Ovary (tissue), 9 donors: ENCODE results near the gene HIVEP3. TPM values are rescaled to one million over a fixed set of nuclear protein-coding genes. Genes with fewer than 3 reads are reported as not detected.

Experiments
- DNase-seq, 5 donors: peaks; one replicate each; pipeline ENCODE4 v3.0.0-alpha.2; 2019 to 2020
- H3K27ac ChIP-seq, 2 donors: fragments of 200-600 bp; one replicate each; pipeline versions ENCODE4 v1.5.1 to v1.8.0; 2019 to 2022
- H3K27me3 ChIP-seq: fragments of 200-600 bp; one replicate; pipeline ENCODE4 v1.8.0; 2022
- H3K36me3 ChIP-seq: fragments of 200-600 bp; sonication (generic); one replicate; pipeline ENCODE4 v1.5.1; 2019
- H3K4me1 ChIP-seq: one replicate; pipeline ENCODE4 v1.8.1; 2013; ENCODE audit warnings: mild to moderate bottlenecking, moderate library complexity; ENCODE audit not compliant: insufficient read depth
- H3K4me3 ChIP-seq: fragments of 200-600 bp; sonication (generic); one replicate; pipeline ENCODE4 v1.5.1; 2017
- H3K9me3 ChIP-seq, 2 donors: fragments of 200-600 bp in 1 of 2; sonication (generic) in 1 of 2; one replicate each; pipeline versions ENCODE4 v1.5.1 to v1.8.1; 2013 to 2019; ENCODE audit warnings: mild to moderate bottlenecking in 1 of 2, moderate library complexity in 1 of 2
- EP300 ChIP-seq: sonication (generic); formaldehyde crosslinking; IDR thresholded peaks from one replicate; pipeline ENCODE4 v1.6.1; 2017; ENCODE audit warnings: antibody characterized with exemption
- POLR2A ChIP-seq: fragments of 450-650 bp; IDR thresholded peaks from one replicate; pipeline ENCODE4 v1.6.1; 2017; ENCODE audit warnings: antibody characterized with exemption, mild to moderate bottlenecking, moderate library complexity
- WGBS, 3 donors: extraction: QIAGEN DNeasy Blood & Tissue Kit in 1 of 3; methylation state at CpG; one replicate each; pipeline versions ENCODE4 v1.1.5 to v1.1.7; 2013 to 2017; 5-methylcytosine and 5-hydroxymethylcytosine counted together
- intact Hi-C, 4 donors: fragments of 100-400 bp; cut with DNase I; formaldehyde crosslinking; loops; one replicate each; pipeline versions ENCODE4 v1.11.0 to v1.15.1; 2022 to 2023
- polyA plus RNA-seq, 2 donors: library from polyadenylated mRNA; stranded (reverse); fragments of 200-250 nt in 1 of 2; fragments of 350-450 nt in 1 of 2; fragmentation: Illumina TruSeq in 1 of 2; extraction: RNeasy Lipid Tissue Mini Kit (QIAGEN cat#74804) in 1 of 2; gene quantifications; one replicate each; pipeline ENCODE4 v1.2.3, GENCODE V29; 2013 to 2014
- total RNA-seq, 7 donors: library from RNA; depleted of rRNA in 2 of 7; stranded (reverse); fragments of >200 nt in 2 of 7; fragmentation: NEBNext Ultra II Directional in 3 of 7; extraction: Animal tissue kit (Norgen Biotek cat#: 25700) in 3 of 7; gene quantifications; one replicate each; pipeline versions ENCODE4 v1.1.0 to v1.2.4, GENCODE V29; 2016 to 2023
- TF ChIP-seq, protein P1 (sequence below), 3 donors: fragments of 450-650 bp in 2 of 3; fragments of 200-600 bp in 1 of 3; IDR thresholded peaks; one replicate each; pipeline versions ENCODE4 v1.5.1 to v1.8.0; 2016 to 2022; ENCODE audit warnings: antibody characterized with exemption in 3 of 3, mild to moderate bottlenecking in 1 of 3
- donor health status: DM: no; HTN: no; CAD: no; lungs with moderate emphysema.
- donor health status: DM: no; HTN: no; CAD: no.
- donor health status: Bipolar disorder and iron deficiency.
- donor health status: DM: yes; HTN: yes; CAD: no.
- donor health status: DM: no; HTN: no; CAD: no.
- donor health status: DM: yes; HTN: yes; CAD: no.

Gene HIVEP3
- total and polyA plus RNA-seq, 9 donors, result 3.0 to 7.5 (median 5.2) TPM

DNA sequence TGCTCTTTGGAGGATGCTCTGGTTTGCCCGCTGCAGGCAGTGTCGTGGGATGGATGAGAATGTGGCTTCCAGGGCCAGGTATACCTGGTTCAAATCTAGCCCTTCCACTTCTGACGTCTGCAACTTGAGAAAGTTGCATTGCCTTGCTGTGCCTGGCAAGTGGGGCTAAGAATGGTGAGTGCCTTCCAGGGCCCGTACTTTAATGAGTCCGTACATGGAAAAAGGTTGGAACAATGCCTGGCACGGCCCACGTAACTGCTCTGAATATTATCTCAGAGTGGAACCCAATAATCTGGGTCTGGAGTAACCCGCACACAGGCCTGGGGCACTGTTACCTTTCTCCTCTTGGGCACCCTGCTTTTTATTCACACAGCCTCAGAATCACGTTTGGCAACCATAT, 287.6 kb downstream of the HIVEP3 start:
- no peaks in the 10 kb centered on the region for H3K36me3 ChIP-seq
- WGBS, 3 donors, result 73 to 76% (median 75%) methylated on average over 9 of the region's 9 CpGs
- DNase-seq, result no peak
- TF ChIP-seq, protein P1, sequence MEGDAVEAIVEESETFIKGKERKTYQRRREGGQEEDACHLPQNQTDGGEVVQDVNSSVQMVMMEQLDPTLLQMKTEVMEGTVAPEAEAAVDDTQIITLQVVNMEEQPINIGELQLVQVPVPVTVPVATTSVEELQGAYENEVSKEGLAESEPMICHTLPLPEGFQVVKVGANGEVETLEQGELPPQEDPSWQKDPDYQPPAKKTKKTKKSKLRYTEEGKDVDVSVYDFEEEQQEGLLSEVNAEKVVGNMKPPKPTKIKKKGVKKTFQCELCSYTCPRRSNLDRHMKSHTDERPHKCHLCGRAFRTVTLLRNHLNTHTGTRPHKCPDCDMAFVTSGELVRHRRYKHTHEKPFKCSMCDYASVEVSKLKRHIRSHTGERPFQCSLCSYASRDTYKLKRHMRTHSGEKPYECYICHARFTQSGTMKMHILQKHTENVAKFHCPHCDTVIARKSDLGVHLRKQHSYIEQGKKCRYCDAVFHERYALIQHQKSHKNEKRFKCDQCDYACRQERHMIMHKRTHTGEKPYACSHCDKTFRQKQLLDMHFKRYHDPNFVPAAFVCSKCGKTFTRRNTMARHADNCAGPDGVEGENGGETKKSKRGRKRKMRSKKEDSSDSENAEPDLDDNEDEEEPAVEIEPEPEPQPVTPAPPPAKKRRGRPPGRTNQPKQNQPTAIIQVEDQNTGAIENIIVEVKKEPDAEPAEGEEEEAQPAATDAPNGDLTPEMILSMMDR (IDR thresholded peaks at IDR 0.05), result no peak
- TF ChIP-seq POLR2A, result no peak
- no peak for TF ChIP-seq EP300
- no peak overlapping the region for H3K27ac ChIP-seq
- no peaks in the 10 kb centered on the region for H3K9me3 ChIP-seq
- intact Hi-C loops, result no loop called here
- H3K4me1 ChIP-seq, result no peaks in the 10 kb centered on the region
- H3K4me3 ChIP-seq, result no peak overlapping the region
- no peaks in the 10 kb centered on the region for H3K27me3 ChIP-seq

DNA sequence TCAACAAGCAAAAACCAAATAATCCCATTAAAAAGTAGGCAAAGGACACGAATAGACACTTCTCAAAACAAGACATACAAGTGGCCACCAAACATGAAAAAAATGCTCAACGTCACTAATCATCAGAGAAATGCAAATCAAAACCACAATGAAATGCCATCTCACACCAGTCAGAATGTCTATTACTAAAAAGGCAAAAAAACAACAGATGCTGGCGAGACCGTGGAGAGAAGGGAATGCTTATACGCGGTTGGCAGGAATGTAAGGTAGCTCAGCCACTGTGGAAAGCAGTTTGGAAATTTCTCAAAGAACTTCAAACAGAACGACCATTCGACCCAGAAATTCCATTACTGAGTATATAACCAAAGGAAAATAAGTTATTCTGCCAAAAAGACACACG, 289.2 kb downstream of the HIVEP3 start:
- no peaks in the 10 kb centered on the region for H3K36me3 ChIP-seq
- H3K4me3 ChIP-seq, result no peak overlapping the region
- 82 to 87% (median 84%) methylated on average over 9 of the region's 9 CpGs for WGBS, 3 donors
- intact Hi-C loops, result no loop called here
- TF ChIP-seq, protein P1 (IDR thresholded peaks at IDR 0.05), result no peak
- TF ChIP-seq POLR2A, result no peak
- TF ChIP-seq EP300, result no peak
- DNase-seq, result no peak
- no peak overlapping the region for H3K27ac ChIP-seq
- H3K27me3 ChIP-seq, result no peaks in the 10 kb centered on the region
- no peaks in the 10 kb centered on the region for H3K9me3 ChIP-seq
- H3K4me1 ChIP-seq, result no peaks in the 10 kb centered on the region

GRCh38 chr1:41629141-41629540, 289.6 kb downstream of the HIVEP3 start:
- WGBS, 3 donors, result 85 to 92% (median 92%) methylated on average over 3 of the region's 3 CpGs
- no peaks in the 10 kb centered on the region for H3K9me3 ChIP-seq
- no peaks in the 10 kb centered on the region for H3K27me3 ChIP-seq
- H3K4me3 ChIP-seq, result no peak overlapping the region
- H3K4me1 ChIP-seq, result no peaks in the 10 kb centered on the region
- H3K27ac ChIP-seq, result no peak overlapping the region
- no peak for TF ChIP-seq EP300
- TF ChIP-seq POLR2A, result no peak
- TF ChIP-seq, protein P1 (IDR thresholded peaks at IDR 0.05), result no peak
- intact Hi-C loops, result no loop called here
- no peaks in the 10 kb centered on the region for H3K36me3 ChIP-seq
- no peak for DNase-seq

- intact Hi-C loops, result no loop called here
- H3K27me3 ChIP-seq, result no peaks in the 10 kb centered on the region
- H3K4me1 ChIP-seq, result no peaks in the 10 kb centered on the region
These were observed 291.0 kb downstream of the HIVEP3 start for GRCh38 chr1:41627491-41628280.

More at GRCh38 chr1:41627491-41628280, 291.0 kb downstream of the HIVEP3 start:
- Histone ChIP-seq H3K4me3 (no peak overlapping the region), H3K27ac (no peak overlapping the region), H3K36me3 (no peaks in the 10 kb centered on the region), H3K9me3 (no peaks in the 10 kb centered on the region)
- DNase-seq, result no peak
- WGBS, 3 donors, result 73 to 95% (median 90%) methylated on average over 5 of the region's 5 CpGs
- TF ChIP-seq, protein P1 (IDR thresholded peaks at IDR 0.05), result no peak
- TF ChIP-seq POLR2A (no peak), EP300 (no peak)
